ENCODE data around the gene SEMA3F.
A peak's percentile ranks its signal among the peaks of the same experiment; 100 is the strongest.

The SEMA3F gene

DNA sequence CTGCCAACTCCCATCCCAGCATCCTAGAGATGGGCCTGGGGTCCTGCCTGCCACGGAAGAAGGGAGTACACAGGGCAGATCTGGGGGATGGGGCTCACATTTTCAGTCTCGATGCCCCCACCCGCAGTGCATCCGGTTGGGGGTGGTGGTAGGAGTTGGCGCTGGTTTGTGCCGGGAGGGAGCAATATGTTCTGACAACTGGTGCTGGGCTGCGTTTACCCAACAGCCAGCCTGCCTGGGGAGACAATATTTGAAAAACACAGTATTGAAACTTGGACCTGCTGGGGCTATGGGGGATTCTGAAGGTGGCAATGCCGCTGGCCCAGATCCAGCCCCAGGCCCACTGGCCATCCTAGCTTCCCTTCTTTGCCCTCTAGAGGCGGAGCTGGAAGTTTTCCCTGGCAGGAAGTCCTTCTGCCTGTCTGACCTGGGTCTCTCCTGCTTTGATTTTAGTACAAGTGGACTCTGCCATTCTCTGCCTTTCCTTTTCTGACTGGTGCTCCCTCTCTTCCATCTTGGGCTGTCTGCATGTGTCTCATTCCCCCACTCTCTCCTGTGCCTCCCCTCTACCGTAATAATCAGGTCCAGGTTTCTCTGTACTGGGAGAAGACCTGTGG, 3.5 kb downstream of the SEMA3F start:
- no peak overlapping the region for H3K4me3 ChIP-seq (ENCODE audit: low read length)
- DNase-seq (ENCODE audit: low read depth): no peak
- H3K27me3 ChIP-seq (replicated peaks; ENCODE audit: control insufficient read depth, insufficient read depth, low read length): peaks cover 19% of the 10 kb centered on the region
- no peaks in the 10 kb centered on the region for H3K36me3 ChIP-seq (ENCODE audit: control insufficient read depth, insufficient read depth, low read length, severe bottlenecking)
- no peak overlapping the region for H3K9ac ChIP-seq (ENCODE audit: low read length)
- no peaks in the 10 kb centered on the region for H3K9me3 ChIP-seq (ENCODE audit: control insufficient read depth, low read length)
- H3K4me1 ChIP-seq (ENCODE audit: control insufficient read depth, insufficient read depth, low read length): peaks cover 3% of the 10 kb centered on the region

- Histone ChIP-seq H3K9me3 (ENCODE audit: control insufficient read depth, low read length) (no peaks in the 10 kb centered on the region), H3K4me3 (ENCODE audit: low read length) (no peak overlapping the region), H3K36me3 (ENCODE audit: control insufficient read depth, insufficient read depth, low read length, severe bottlenecking) (no peaks in the 10 kb centered on the region), H3K9ac (ENCODE audit: low read length) (no peak overlapping the region), H3K27me3 (replicated peaks; ENCODE audit: control insufficient read depth, insufficient read depth, low read length) (peaks cover 11% of the 10 kb centered on the region), H3K4me1 (ENCODE audit: control insufficient read depth, insufficient read depth, low read length) (peaks cover 22% of the 10 kb centered on the region)
- no peak for DNase-seq (ENCODE audit: low read depth)
These were observed 5.4 kb downstream of the SEMA3F start for GRCh38 chr3:50160561-50160983.

- no peak for DNase-seq (ENCODE audit: low read depth)
- no peaks in the 10 kb centered on the region for H3K36me3 ChIP-seq (ENCODE audit: control insufficient read depth, insufficient read depth, low read length, severe bottlenecking)
- no peak overlapping the region for H3K9ac ChIP-seq (ENCODE audit: low read length)
- H3K27me3 ChIP-seq (replicated peaks; ENCODE audit: control insufficient read depth, insufficient read depth, low read length): peaks cover 4% of the 10 kb centered on the region
- H3K4me1 ChIP-seq (ENCODE audit: control insufficient read depth, insufficient read depth, low read length): peaks cover 30% of the 10 kb centered on the region
- no peaks in the 10 kb centered on the region for H3K9me3 ChIP-seq (ENCODE audit: control insufficient read depth, low read length)
- H3K4me3 ChIP-seq (ENCODE audit: low read length): no peak overlapping the region
These were observed 6.2 kb downstream of the SEMA3F start for GRCh38 chr3:50161320-50161719.

- H3K4me3 ChIP-seq (ENCODE audit: low read length): no peak overlapping the region
- H3K9ac ChIP-seq (ENCODE audit: low read length): no peak overlapping the region
- DNase-seq (ENCODE audit: low read depth): no peak
- peaks cover 38% of the 10 kb centered on the region for H3K4me1 ChIP-seq (ENCODE audit: control insufficient read depth, insufficient read depth, low read length)
- no peaks in the 10 kb centered on the region for H3K9me3 ChIP-seq (ENCODE audit: control insufficient read depth, low read length)
- H3K27me3 ChIP-seq (replicated peaks; ENCODE audit: control insufficient read depth, insufficient read depth, low read length): peaks cover 2% of the 10 kb centered on the region
- no peaks in the 10 kb centered on the region for H3K36me3 ChIP-seq (ENCODE audit: control insufficient read depth, insufficient read depth, low read length, severe bottlenecking)
These were observed 7.1 kb downstream of the SEMA3F start for GRCh38 chr3:50162034-50162883.

GRCh38 chr3:50163572-50164455, 8.7 kb downstream of the SEMA3F start:
- Histone ChIP-seq H3K9ac (ENCODE audit: low read length) (peak overlapping the region; percentile 7), H3K9me3 (ENCODE audit: control insufficient read depth, low read length) (no peaks in the 10 kb centered on the region), H3K4me1 (ENCODE audit: control insufficient read depth, insufficient read depth, low read length) (peaks cover 38% of the 10 kb centered on the region), H3K4me3 (ENCODE audit: low read length) (no peak overlapping the region), H3K36me3 (ENCODE audit: control insufficient read depth, insufficient read depth, low read length, severe bottlenecking) (no peaks in the 10 kb centered on the region), H3K27me3 (replicated peaks; ENCODE audit: control insufficient read depth, insufficient read depth, low read length) (peaks cover 2% of the 10 kb centered on the region)
- peak; percentile 97 for DNase-seq (ENCODE audit: low read depth)

GRCh38 chr3:50164481-50164880, 9.4 kb downstream of the SEMA3F start:
- no peak for DNase-seq (ENCODE audit: low read depth)
- Histone ChIP-seq H3K9me3 (ENCODE audit: control insufficient read depth, low read length) (no peaks in the 10 kb centered on the region), H3K4me1 (ENCODE audit: control insufficient read depth, insufficient read depth, low read length) (peaks cover 38% of the 10 kb centered on the region), H3K36me3 (ENCODE audit: control insufficient read depth, insufficient read depth, low read length, severe bottlenecking) (no peaks in the 10 kb centered on the region), H3K9ac (ENCODE audit: low read length) (peak overlapping the region; percentile 7), H3K27me3 (replicated peaks; ENCODE audit: control insufficient read depth, insufficient read depth, low read length) (no peaks in the 10 kb centered on the region), H3K4me3 (ENCODE audit: low read length) (no peak overlapping the region)

DNA sequence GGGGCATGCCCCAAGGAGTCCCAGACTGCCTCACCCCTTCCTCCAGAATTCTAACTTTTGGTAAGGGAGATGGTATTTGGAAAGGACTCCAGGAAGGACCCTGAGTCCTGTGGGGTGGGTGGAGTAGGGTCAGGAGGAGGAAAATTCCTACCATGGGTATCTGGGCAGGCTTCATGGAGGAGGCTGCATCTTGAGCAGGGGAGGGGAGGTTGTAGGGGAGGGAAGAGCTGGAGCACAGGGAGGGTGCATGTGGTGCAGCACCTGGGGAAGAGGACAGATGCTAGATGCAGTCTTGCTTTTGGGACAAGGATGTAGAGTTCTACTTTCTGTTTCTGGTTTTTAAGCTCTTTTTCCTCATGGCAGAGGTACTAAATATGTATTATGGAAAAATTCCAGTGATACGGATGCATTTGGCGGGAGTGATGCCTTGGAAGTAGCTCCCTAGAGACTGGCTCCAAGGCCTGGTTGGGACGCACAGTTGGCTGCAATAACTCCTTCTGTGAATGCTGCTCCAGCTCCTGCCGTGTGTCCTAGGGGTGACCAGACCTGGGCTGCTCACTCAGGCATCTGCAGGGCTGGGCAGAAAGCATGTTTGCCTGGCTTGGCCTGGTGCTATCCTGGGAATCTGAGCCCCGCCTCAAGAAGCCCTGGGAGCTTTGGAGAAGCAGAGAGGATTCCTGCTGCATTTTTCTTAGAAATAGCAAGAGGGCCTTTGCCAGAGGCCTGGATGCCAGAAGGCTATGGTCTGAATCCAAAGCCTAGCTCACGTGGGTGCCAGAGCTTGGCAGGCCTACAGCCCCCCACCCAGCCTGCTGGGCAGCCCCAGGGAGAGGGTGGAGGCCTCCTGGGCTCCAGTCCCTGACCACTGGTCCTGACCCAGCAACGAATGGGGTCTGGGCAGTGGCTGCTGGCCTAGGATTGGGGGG, 10.1 kb downstream of the SEMA3F start:
- DNase-seq (ENCODE audit: low read depth): peak; percentile 81
- Histone ChIP-seq H3K36me3 (ENCODE audit: control insufficient read depth, insufficient read depth, low read length, severe bottlenecking) (no peaks in the 10 kb centered on the region), H3K4me3 (ENCODE audit: low read length) (no peak overlapping the region), H3K27me3 (replicated peaks; ENCODE audit: control insufficient read depth, insufficient read depth, low read length) (no peaks in the 10 kb centered on the region), H3K9ac (ENCODE audit: low read length) (no peak overlapping the region), H3K4me1 (ENCODE audit: control insufficient read depth, insufficient read depth, low read length) (peaks cover 38% of the 10 kb centered on the region), H3K9me3 (ENCODE audit: control insufficient read depth, low read length) (no peaks in the 10 kb centered on the region)

DNA sequence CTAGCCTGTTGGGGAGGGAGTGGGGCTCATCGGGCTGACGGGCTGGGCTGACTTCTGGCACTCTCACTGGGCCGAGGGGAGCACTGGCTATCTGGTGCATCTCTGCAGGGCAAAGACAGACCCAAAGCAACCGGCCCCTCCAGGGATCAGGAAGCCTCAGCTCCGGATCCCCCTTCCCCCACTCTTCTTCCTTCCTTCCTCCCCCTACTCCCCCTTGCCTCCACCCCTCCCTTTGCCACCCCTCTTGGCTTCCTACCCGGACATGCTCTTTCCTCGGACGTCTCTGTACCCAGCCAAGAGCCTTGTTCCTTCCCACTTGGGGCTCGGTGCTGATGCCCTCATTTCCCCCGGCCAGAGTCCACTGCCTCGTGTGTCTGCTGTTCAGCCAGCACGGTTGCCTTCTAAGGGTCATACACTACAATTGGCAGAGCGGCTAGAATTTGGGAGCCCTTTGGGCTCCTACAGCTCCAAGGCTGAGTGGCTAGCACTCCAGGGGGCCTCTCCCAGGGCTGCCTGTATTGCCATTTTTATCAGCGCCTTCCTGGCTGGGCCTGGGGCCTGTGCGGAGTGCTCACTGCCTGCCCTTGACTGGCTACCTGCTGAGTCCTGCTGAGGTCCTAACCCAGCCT, 10.9 kb downstream of the SEMA3F start:
- Histone ChIP-seq H3K4me3 (ENCODE audit: low read length) (no peak overlapping the region), H3K9ac (ENCODE audit: low read length) (no peak overlapping the region), H3K27me3 (replicated peaks; ENCODE audit: control insufficient read depth, insufficient read depth, low read length) (no peaks in the 10 kb centered on the region), H3K36me3 (ENCODE audit: control insufficient read depth, insufficient read depth, low read length, severe bottlenecking) (no peaks in the 10 kb centered on the region), H3K4me1 (ENCODE audit: control insufficient read depth, insufficient read depth, low read length) (peaks cover 38% of the 10 kb centered on the region), H3K9me3 (ENCODE audit: control insufficient read depth, low read length) (no peaks in the 10 kb centered on the region)
- peak; percentile 34 for DNase-seq (ENCODE audit: low read depth)

DNA sequence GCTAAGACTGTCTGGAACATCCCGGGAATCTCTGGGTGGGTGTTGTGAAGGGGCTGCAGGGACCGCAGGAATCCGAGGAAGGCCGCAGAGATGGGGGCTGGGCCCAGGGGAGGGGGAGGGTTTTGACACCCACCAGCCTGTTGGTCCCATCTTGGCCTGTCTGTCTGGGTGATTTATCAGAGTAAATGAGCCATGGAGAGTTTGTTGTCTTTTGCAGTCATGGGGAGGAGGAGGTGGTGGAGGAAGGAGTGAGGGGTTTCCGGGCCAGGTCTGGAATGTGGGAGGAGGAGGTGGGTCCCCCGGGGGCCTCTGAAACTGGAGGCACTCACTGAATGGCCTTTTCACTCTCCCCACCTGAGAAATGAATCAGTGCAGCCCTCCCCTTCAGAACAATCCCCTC, 11.5 kb downstream of the SEMA3F start:
- Histone ChIP-seq H3K4me3 (ENCODE audit: low read length) (no peak overlapping the region), H3K27me3 (replicated peaks; ENCODE audit: control insufficient read depth, insufficient read depth, low read length) (no peaks in the 10 kb centered on the region), H3K9me3 (ENCODE audit: control insufficient read depth, low read length) (no peaks in the 10 kb centered on the region), H3K9ac (ENCODE audit: low read length) (no peak overlapping the region), H3K4me1 (ENCODE audit: control insufficient read depth, insufficient read depth, low read length) (peaks cover 38% of the 10 kb centered on the region), H3K36me3 (ENCODE audit: control insufficient read depth, insufficient read depth, low read length, severe bottlenecking) (no peaks in the 10 kb centered on the region)
- DNase-seq (ENCODE audit: low read depth): no peak

All from adipocyte (in vitro differentiated cells).